H1 (cell line): ENCODE measurements around the gene MAML3. TPM values are rescaled to one million over a fixed set of nuclear protein-coding genes. Genes with fewer than 3 reads are reported as not detected.

Experiments
- CTCF ChIA-PET: fragments of 300-600 bp; sonication (Branson Sonifier 250); formaldehyde crosslinking; loops from one replicate; lab custom pipeline; 2021; ENCODE audit not compliant: partially characterized antibody; lab: Charles Lee
- POLR2A ChIA-PET: fragments of 300-600 bp; sonication (Branson Sonifier 250); formaldehyde crosslinking; loops from one replicate; lab custom pipeline; 2021; ENCODE audit warnings: inconsistent platforms; ENCODE audit not compliant: partially characterized antibody; lab: Charles Lee
- DNase-seq, 2 experiments: peaks; one replicate each; pipeline versions ENCODE4 v3.0.0 to v3.0.0-alpha.2; 2010 to 2022; ENCODE audit warnings: low spot score in 2 of 2, low read depth in 1 of 2, mixed read lengths in 1 of 2
- FAIRE-seq: peaks from 2 replicates; lab custom pipeline; 2011; peaks lifted over from hg19 to GRCh38; lab: Jason Lieb, UNC
- H2AFZ ChIP-seq: 2 replicates; pipeline ENCODE4 v1.8.1; 2012; ENCODE audit warnings: low read length, inconsistent platforms
- H2AK5ac ChIP-seq: 2 replicates; pipeline ENCODE4 v1.6.1; 2013; ENCODE audit warnings: low read depth, low read length
- H2BK120ac ChIP-seq: replicated peaks from 2 replicates; pipeline ENCODE3; 2013; ENCODE audit warnings: low read depth, low read length, inconsistent platforms
- H2BK12ac ChIP-seq: 2 replicates; pipeline ENCODE4 v1.6.1; 2013; ENCODE audit warnings: low read depth, low read length
- H2BK15ac ChIP-seq: 2 replicates; pipeline ENCODE4 v1.6.1; 2013; ENCODE audit warnings: low read length
- H2BK20ac ChIP-seq: 2 replicates; pipeline ENCODE4 v1.6.1; 2013; ENCODE audit warnings: low read length
- H2BK5ac ChIP-seq: 2 replicates; pipeline ENCODE4 v1.6.1; 2013; ENCODE audit warnings: low read depth, low read length
- H3K14ac ChIP-seq: 2 replicates; pipeline ENCODE4 v1.6.1; 2013; ENCODE audit warnings: inconsistent platforms; ENCODE audit not compliant: insufficient read length
- H3K18ac ChIP-seq: 2 replicates; pipeline ENCODE4 v1.6.1; 2013; ENCODE audit warnings: low read length; ENCODE audit errors: extremely low read depth
- H3K23ac ChIP-seq: 2 replicates; pipeline ENCODE4 v1.6.1; 2013; ENCODE audit warnings: inconsistent platforms; ENCODE audit not compliant: insufficient read length
- H3K23me2 ChIP-seq: 2 replicates; pipeline ENCODE4 v1.6.1; 2013; ENCODE audit warnings: low read depth, low read length
- H3K27ac ChIP-seq: 2 replicates; pipeline ENCODE4 v1.6.1; 2011; ENCODE audit warnings: low read depth, low read length, inconsistent platforms
- H3K27me3 ChIP-seq, 4 experiments: replicated peaks in 1 of 4; 1 replicate in 1 of 4; 2 replicates in 3 of 4; pipeline versions ENCODE4 v1.6.1 to v1.8.1; 2011 to 2013; ENCODE audit warnings: low read length in 3 of 4, mild to moderate bottlenecking in 3 of 4, inconsistent platforms in 2 of 4, mixed read lengths in 2 of 4, moderate library complexity in 1 of 4; ENCODE audit not compliant: control insufficient read depth in 3 of 4, insufficient read depth in 3 of 4; ENCODE audit errors: extremely low read depth in 1 of 4
- H3K36me3 ChIP-seq, 4 experiments: 2 replicates each; pipeline versions ENCODE4 v1.6.1 to v1.8.1; 2011 to 2013; ENCODE audit warnings: mild to moderate bottlenecking in 4 of 4, low read length in 3 of 4, moderate library complexity in 2 of 4, control low read depth in 1 of 4, inconsistent platforms in 1 of 4; ENCODE audit not compliant: insufficient read depth in 4 of 4, control insufficient read depth in 2 of 4
- H3K4ac ChIP-seq: replicated peaks from 2 replicates; pipeline ENCODE3; 2013; ENCODE audit warnings: low read length, low read depth, mixed read lengths, inconsistent platforms; ENCODE audit not compliant: insufficient read length
- H3K4me1 ChIP-seq, 4 experiments: replicated peaks in 1 of 4; 1 replicate in 1 of 4; 2 replicates in 3 of 4; pipeline versions ENCODE4 v1.6.1 to v1.8.1; 2011 to 2013; ENCODE audit warnings: low read length in 3 of 4, inconsistent platforms in 2 of 4, mixed read lengths in 1 of 4; ENCODE audit not compliant: insufficient read depth in 4 of 4, control insufficient read depth in 3 of 4
- H3K4me2 ChIP-seq, 2 experiments: 2 replicates each; pipeline versions ENCODE4 v1.6.1 to v1.8.1; 2011 to 2013; ENCODE audit warnings: low read depth in 2 of 2, low read length in 2 of 2, control low read depth in 1 of 2, inconsistent platforms in 1 of 2, mild to moderate bottlenecking in 1 of 2; ENCODE audit not compliant: insufficient read depth in 1 of 2
- H3K4me3 ChIP-seq, 4 experiments: fragments of 200-600, 300-600 bp in 1 of 4; sonication (generic), shearing (Covaris generic), sonication (Bioruptor Twin) in 1 of 4; 2 replicates each; pipeline versions ENCODE4 v1.5.1 to v1.8.1; 2011 to 2016; ENCODE audit warnings: low read length in 4 of 4, low read depth in 3 of 4, control low read depth in 2 of 4, inconsistent platforms in 2 of 4, mild to moderate bottlenecking in 2 of 4, mixed read lengths in 1 of 4, moderate library complexity in 1 of 4; ENCODE audit not compliant: insufficient read depth in 2 of 4; ENCODE audit errors: extremely low read depth in 1 of 4
- H3K56ac ChIP-seq: replicated peaks from 2 replicates; pipeline ENCODE3; 2013; ENCODE audit warnings: low read depth, mild to moderate bottlenecking, mixed read lengths, low read length, inconsistent platforms; ENCODE audit not compliant: insufficient read length
- H3K79me1 ChIP-seq: 2 replicates; pipeline ENCODE4 v1.6.1; 2013; ENCODE audit warnings: low read depth, low read length, control low read depth
- H3K79me2 ChIP-seq, 2 experiments: 2 replicates each; pipeline versions ENCODE4 v1.6.1 to v1.8.1; 2012 to 2013; ENCODE audit warnings: low read length in 2 of 2, mild to moderate bottlenecking in 2 of 2, inconsistent platforms in 1 of 2; ENCODE audit not compliant: insufficient read depth in 2 of 2, control insufficient read depth in 1 of 2
- H3K9ac ChIP-seq, 4 experiments: replicated peaks in 1 of 4; 1 replicate in 1 of 4; 2 replicates in 3 of 4; pipeline versions ENCODE4 v1.6.1 to v1.8.1; 2011 to 2013; ENCODE audit warnings: low read depth in 3 of 4, low read length in 3 of 4, control low read depth in 2 of 4, mild to moderate bottlenecking in 2 of 4, moderate library complexity in 2 of 4, inconsistent platforms in 1 of 4; ENCODE audit errors: extremely low read depth in 1 of 4
- H3K9me3 ChIP-seq, 2 experiments: 2 replicates each; pipeline versions ENCODE4 v1.6.1 to v1.8.1; 2012 to 2013; ENCODE audit warnings: mild to moderate bottlenecking in 2 of 2, moderate library complexity in 2 of 2, control low read depth in 1 of 2, inconsistent platforms in 1 of 2, low read depth in 1 of 2, low read length in 1 of 2, mixed read lengths in 1 of 2; ENCODE audit not compliant: insufficient read depth in 2 of 2
- H4K20me1 ChIP-seq, 2 experiments: replicated peaks in 1 of 2; 2 replicates each; pipeline versions ENCODE3 to v1.8.1; 2011 to 2013; ENCODE audit warnings: inconsistent platforms in 2 of 2, low read length in 2 of 2, mild to moderate bottlenecking in 1 of 2; ENCODE audit not compliant: insufficient read depth in 2 of 2, control insufficient read depth in 1 of 2
- H4K5ac ChIP-seq: 2 replicates; pipeline ENCODE4 v1.6.1; 2013; ENCODE audit warnings: low read length, low read depth, mixed read lengths, inconsistent platforms; ENCODE audit not compliant: insufficient read length
- H4K8ac ChIP-seq: 2 replicates; pipeline ENCODE4 v1.8.0; 2013; ENCODE audit warnings: mild to moderate bottlenecking, moderate library complexity, low read length, inconsistent platforms; ENCODE audit not compliant: insufficient read depth; ENCODE audit errors: extremely low read depth
- H4K91ac ChIP-seq: replicated peaks from 2 replicates; pipeline ENCODE3; 2013; ENCODE audit warnings: low read length, mixed read lengths, inconsistent platforms; ENCODE audit not compliant: insufficient read length
- ATF2 ChIP-seq: IDR thresholded peaks from 2 replicates; pipeline ENCODE4 v1.6.1; 2012; ENCODE audit warnings: low read length, inconsistent platforms
- BACH1 ChIP-seq: IDR thresholded peaks from 2 replicates; pipeline ENCODE4 v1.6.1; 2012; ENCODE audit warnings: low read length, improper control_type of control experiment
- CREB1 ChIP-seq: IDR thresholded peaks from 2 replicates; pipeline ENCODE4 v1.6.1; 2012; ENCODE audit warnings: inconsistent platforms
- E2F6 ChIP-seq: IDR thresholded peaks from 2 replicates; pipeline ENCODE4 v1.6.1; 2012; ENCODE audit warnings: inconsistent platforms
- JUN ChIP-seq: IDR thresholded peaks from 2 replicates; pipeline ENCODE4 v1.6.1; 2011; ENCODE audit warnings: low read depth, mild to moderate bottlenecking, improper control_type of control experiment, low read length
- SAP30 ChIP-seq: fragments of 300-600 bp; sonication (generic); IDR thresholded peaks from 2 replicates; pipeline ENCODE4 v1.7.1; 2012; ENCODE audit warnings: low read length, moderate library complexity, mild to moderate bottlenecking, inconsistent platforms; ENCODE audit not compliant: insufficient read depth, insufficient replicate concordance
- SP4 ChIP-seq: IDR thresholded peaks from 2 replicates; pipeline ENCODE4 v1.6.1; 2012; ENCODE audit warnings: low read length, inconsistent platforms
- WGBS, 2 experiments: shearing (Covaris generic) in 1 of 2; methylation state at CpG; one replicate each; pipeline versions ENCODE4 v1.1.6 to v1.1.7; 2013 to 2015; ENCODE audit warnings: low lambda C conversion rate in 2 of 2, mixed read lengths in 2 of 2, inconsistent platforms in 1 of 2, low coverage in 1 of 2, missing lambda C conversion rate in 1 of 2; ENCODE audit not compliant: insufficient replicate concordance in 2 of 2, insufficient coverage in 1 of 2, insufficient read length in 1 of 2; ENCODE audit errors: extremely low coverage in 1 of 2, missing lambda C conversion rate in 1 of 2; 5-methylcytosine and 5-hydroxymethylcytosine counted together
- polyA plus RNA-seq, 7 experiments: library from polyadenylated mRNA; depleted of rRNA in 3 of 7; stranded (reverse) in 5 of 7; unstranded in 2 of 7; fragments of >200 nt in 5 of 7; fragments of 200-250 nt in 2 of 7; gene quantifications; 1 replicate in 5 of 7; 2 replicates in 1 of 7; 4 replicates in 1 of 7; pipeline versions ENCODE4 v1.2.1 to v1.2.3, GENCODE V29; 2011 to 2013; ENCODE audit warnings: missing spikeins in 2 of 7, mixed read lengths in 2 of 7
- total RNA-seq: library from RNA; stranded (reverse); fragmentation: NEBNext Ultra II Directional; extraction: Animal tissue kit (Norgen Biotek cat#: 25700); gene quantifications from 2 replicates; pipeline ENCODE4 v1.2.1, GENCODE V29; 2021

The MAML3 gene
- total and polyA plus RNA-seq, 2 of the 8 experiments (the other 6 are each of a cell fraction or from before 2014, with no cell fraction given) = 2.1 to 5.7 TPM

GRCh38 chr4:139963708-139964107, 190.3 kb downstream of the MAML3 start:
- ChIA-PET POLR2A (no interaction called here), CTCF (no interaction called here)
- H2BK12ac ChIP-seq = no peak overlapping the region
- no peak overlapping the region for H2BK120ac ChIP-seq
- no peak overlapping the region for H4K91ac ChIP-seq
- no peaks in the 10 kb centered on the region for H3K9me3 ChIP-seq
- peaks cover 0 to 3% of the 10 kb centered on the region in 2 experiments for H4K20me1 ChIP-seq
- H3K23ac ChIP-seq = no peak overlapping the region
- no peak overlapping the region for H3K4ac ChIP-seq
- no peak overlapping the region for H2BK20ac ChIP-seq
- no peak overlapping the region for H3K27ac ChIP-seq
- FAIRE-seq (no peak), DNase-seq (no peak)
- H3K23me2 ChIP-seq = no peaks in the 10 kb centered on the region
- H4K5ac ChIP-seq = no peak overlapping the region
- H3K18ac ChIP-seq = no peak overlapping the region
- H2AK5ac ChIP-seq = no peak overlapping the region
- 96% methylated on average over 1 of the region's 1 CpG; no CpG with 5 or more reads in 1 of the 2 experiments for WGBS, 2 experiments
- peaks cover 0 to 4% (median 2%) of the 10 kb centered on the region in 4 experiments; a peak in 4 of 7 replicates for H3K27me3 ChIP-seq
- H3K36me3 ChIP-seq = no peaks in the 10 kb centered on the region
- H2BK15ac ChIP-seq = no peak overlapping the region
- no peak overlapping the region for H2BK5ac ChIP-seq
- H3K79me1 ChIP-seq = no peaks in the 10 kb centered on the region
- no peak overlapping the region for H3K4me2 ChIP-seq
- H3K4me3 ChIP-seq = no peak overlapping the region
- H2AFZ ChIP-seq = no peak overlapping the region
- no peak for TF ChIP-seq CREB1
- no peak for TF ChIP-seq SP4
- no peak for TF ChIP-seq SAP30
- TF ChIP-seq ATF2 = no peak
- no peak for TF ChIP-seq JUN
- TF ChIP-seq BACH1 = no peak
- TF ChIP-seq E2F6 = no peak
- H3K79me2 ChIP-seq = no peaks in the 10 kb centered on the region
- no peaks in the 10 kb centered on the region for H3K4me1 ChIP-seq
- H3K9ac ChIP-seq = no peak overlapping the region
- H3K56ac ChIP-seq = no peak overlapping the region
- H4K8ac ChIP-seq = no peak overlapping the region
- no peak overlapping the region for H3K14ac ChIP-seq
